Astrocyte of the spinal cord (primary cell): Measurements from ENCODE around the gene TRIO.
"Not testable (repeated sequence)": the region's sequence is repeated elsewhere in the genome, so short reads cannot be mapped to it uniquely, and the experiment has no call there.

Experiments used
- DNase-seq: peaks from one replicate; pipeline ENCODE4 v3.0.0; 2011; ENCODE audit warnings: low read depth, low spot score
- H3K4me3 ChIP-seq: 2 replicates; pipeline ENCODE4 v1.5.1; 2011; ENCODE audit warnings: low read depth, mild to moderate bottlenecking, low read length, moderate library complexity
- in situ Hi-C: cut with HindIII; loops from 2 replicates; pipeline ENCODE4 v1.10.0; 2017; ENCODE audit warnings: low sequenced_read_pairs
- TF ChIP-seq, protein P1 (sequence below): IDR thresholded peaks from 2 replicates; pipeline ENCODE4 v1.5.1; 2012; ENCODE audit warnings: low read depth, mild to moderate bottlenecking, low read length, inconsistent platforms

The TRIO gene

DNA sequence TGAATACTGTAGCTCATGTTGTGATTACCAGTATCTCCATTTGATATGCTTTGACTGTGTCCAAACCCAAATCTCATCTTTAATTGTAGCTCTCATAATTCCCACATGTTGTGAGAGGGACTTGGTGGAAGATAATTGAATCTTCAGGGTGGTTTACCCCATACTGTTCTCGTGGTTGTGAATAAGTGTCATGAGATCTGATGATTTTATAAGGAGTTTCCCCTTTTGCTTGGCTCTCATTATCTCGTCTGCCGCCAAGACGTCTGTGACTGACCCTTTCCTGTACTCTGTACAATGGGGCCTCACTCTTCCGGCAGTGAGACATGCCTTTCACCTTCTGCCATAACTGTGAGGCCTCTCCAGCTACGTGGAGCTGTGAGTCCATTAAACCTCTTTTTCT is 59.3 kb downstream of the TRIO start:
- no peak overlapping the region for H3K4me3 ChIP-seq
- peak; percentile 89 for DNase-seq
- TF ChIP-seq, protein P1, sequence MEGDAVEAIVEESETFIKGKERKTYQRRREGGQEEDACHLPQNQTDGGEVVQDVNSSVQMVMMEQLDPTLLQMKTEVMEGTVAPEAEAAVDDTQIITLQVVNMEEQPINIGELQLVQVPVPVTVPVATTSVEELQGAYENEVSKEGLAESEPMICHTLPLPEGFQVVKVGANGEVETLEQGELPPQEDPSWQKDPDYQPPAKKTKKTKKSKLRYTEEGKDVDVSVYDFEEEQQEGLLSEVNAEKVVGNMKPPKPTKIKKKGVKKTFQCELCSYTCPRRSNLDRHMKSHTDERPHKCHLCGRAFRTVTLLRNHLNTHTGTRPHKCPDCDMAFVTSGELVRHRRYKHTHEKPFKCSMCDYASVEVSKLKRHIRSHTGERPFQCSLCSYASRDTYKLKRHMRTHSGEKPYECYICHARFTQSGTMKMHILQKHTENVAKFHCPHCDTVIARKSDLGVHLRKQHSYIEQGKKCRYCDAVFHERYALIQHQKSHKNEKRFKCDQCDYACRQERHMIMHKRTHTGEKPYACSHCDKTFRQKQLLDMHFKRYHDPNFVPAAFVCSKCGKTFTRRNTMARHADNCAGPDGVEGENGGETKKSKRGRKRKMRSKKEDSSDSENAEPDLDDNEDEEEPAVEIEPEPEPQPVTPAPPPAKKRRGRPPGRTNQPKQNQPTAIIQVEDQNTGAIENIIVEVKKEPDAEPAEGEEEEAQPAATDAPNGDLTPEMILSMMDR, result no peak
- in situ Hi-C loops, result no loop called here

DNA sequence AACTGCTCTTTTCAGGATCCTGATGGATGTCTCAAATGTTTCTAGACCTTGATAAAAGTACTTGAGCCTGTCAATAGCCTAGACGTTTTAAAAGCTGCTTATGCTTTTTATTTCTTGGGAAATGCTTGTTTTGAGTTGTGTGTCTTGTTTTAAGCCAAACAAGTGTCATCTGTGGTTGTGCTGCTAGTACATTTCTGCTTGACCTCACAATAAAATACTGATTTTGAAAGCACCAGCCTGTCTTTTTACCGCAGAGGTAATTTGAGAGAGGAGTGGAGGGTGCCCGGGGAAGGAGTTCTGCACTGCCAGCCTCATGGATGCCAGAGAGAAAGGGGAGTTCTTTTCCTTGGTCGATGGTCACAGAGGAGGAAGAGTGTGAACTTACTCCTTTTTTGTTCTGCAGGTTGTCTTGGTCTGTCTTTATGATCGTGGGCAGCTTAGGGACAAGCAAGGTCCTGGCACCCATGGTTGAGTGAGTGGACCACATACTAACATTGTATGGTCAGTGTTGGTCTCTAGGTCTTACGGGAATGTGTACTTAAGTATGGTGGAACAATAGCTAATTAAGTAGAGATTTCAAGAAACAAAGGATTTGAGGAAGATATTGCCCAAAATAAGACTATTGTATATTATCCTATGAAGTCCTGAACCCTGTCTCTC is 61.0 kb downstream of the TRIO start:
- H3K4me3 ChIP-seq, result no peak overlapping the region
- no peak for DNase-seq
- TF ChIP-seq, protein P1, result no peak
- in situ Hi-C loops, result no loop called here

- no peak overlapping the region for H3K4me3 ChIP-seq
- in situ Hi-C loops, result no loop called here
- DNase-seq, result peak; percentile 89
- TF ChIP-seq, protein P1, result no peak
Observed at GRCh38 chr5:14204785-14205321, 61.7 kb downstream of the TRIO start.

- in situ Hi-C loops, result no loop called here
- peak; percentile 38 for DNase-seq
- TF ChIP-seq, protein P1, result no peak
- no peak overlapping the region for H3K4me3 ChIP-seq
Observed at GRCh38 chr5:14206028-14206725, 63.0 kb downstream of the TRIO start.

GRCh38 chr5:14207428-14207827 is 64.3 kb downstream of the TRIO start:
- DNase-seq, H3K4me3 ChIP-seq, in situ Hi-C loops: not testable (repeated sequence)

GRCh38 chr5:14208071-14209021 is 65.2 kb downstream of the TRIO start:
- TF ChIP-seq, protein P1, result no peak
- DNase-seq, result peak; percentile 89
- H3K4me3 ChIP-seq, result no peak overlapping the region
- in situ Hi-C loops, result no loop called here
